Endothelial cell of umbilical vein (primary cell): ENCODE data around the gene ZCWPW1.

Experiments used
- JUN ChIP-seq: IDR thresholded peaks from 2 replicates; pipeline ENCODE4 v1.6.1; 2011; ENCODE audit warnings: borderline replicate concordance, low read depth; ENCODE audit not compliant: insufficient read length, insufficient read depth
- POLR2A ChIP-seq: IDR thresholded peaks from 2 replicates; pipeline ENCODE4 v1.6.1; 2012; ENCODE audit warnings: low read depth, mild to moderate bottlenecking, control low read depth, low read length
- TF ChIP-seq, protein P1 (sequence below), 2 donors: IDR thresholded peaks; 1 replicate in 1 of 2; 2 replicates in 1 of 2; pipeline ENCODE4 v1.5.1; 2011; ENCODE audit warnings: low read length in 2 of 2, mild to moderate bottlenecking in 2 of 2, moderate library complexity in 2 of 2, control low read depth in 1 of 2, inconsistent platforms in 1 of 2, low read depth in 1 of 2; ENCODE audit not compliant: insufficient read depth in 1 of 2; ENCODE audit errors: extremely low read depth in 1 of 2

DNA sequence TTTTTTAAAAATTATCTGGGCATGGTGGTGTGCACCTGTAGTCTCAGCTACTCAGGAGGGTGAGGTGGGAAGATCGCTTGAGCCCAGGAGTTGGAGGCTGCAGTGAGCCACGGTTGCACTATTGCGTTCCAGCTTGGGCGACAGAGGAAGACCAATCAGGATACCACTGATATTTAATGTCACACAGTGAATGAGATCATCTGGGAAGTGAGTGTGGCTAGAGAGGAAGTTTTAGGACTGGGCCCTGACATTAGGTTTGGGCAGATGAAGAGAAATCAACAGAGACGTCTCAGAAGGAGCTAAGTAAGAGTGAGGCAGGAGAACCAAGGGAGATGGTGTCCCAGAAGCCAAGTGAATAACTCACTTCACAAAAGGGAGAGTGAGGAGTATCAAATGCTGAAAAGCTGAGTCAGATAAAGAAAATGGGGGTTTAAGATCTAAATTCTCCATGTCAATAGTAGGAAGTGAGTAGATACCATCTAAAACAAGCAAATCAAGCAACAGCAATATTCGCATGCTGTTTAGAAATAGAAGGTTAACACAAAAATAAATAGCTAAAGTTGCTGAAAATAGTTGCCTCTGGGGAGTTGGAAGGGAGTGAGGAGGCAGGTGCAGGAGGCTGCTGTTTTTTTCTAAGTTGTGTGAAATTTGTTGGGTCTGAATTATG is 43.7 kb downstream of the ZCWPW1 start:
- TF ChIP-seq, protein P1, sequence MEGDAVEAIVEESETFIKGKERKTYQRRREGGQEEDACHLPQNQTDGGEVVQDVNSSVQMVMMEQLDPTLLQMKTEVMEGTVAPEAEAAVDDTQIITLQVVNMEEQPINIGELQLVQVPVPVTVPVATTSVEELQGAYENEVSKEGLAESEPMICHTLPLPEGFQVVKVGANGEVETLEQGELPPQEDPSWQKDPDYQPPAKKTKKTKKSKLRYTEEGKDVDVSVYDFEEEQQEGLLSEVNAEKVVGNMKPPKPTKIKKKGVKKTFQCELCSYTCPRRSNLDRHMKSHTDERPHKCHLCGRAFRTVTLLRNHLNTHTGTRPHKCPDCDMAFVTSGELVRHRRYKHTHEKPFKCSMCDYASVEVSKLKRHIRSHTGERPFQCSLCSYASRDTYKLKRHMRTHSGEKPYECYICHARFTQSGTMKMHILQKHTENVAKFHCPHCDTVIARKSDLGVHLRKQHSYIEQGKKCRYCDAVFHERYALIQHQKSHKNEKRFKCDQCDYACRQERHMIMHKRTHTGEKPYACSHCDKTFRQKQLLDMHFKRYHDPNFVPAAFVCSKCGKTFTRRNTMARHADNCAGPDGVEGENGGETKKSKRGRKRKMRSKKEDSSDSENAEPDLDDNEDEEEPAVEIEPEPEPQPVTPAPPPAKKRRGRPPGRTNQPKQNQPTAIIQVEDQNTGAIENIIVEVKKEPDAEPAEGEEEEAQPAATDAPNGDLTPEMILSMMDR (IDR thresholded peaks at IDR 0.05; ENCODE audit: extremely low read depth in 1 of 2, insufficient read depth in 1 of 2, low read depth in 1 of 2, low read length in 2 of 2), result no peak
- TF ChIP-seq POLR2A, result no peak
- no peak for TF ChIP-seq JUN
